Measurements from ENCODE around the gene GTF3C4.

DNA sequence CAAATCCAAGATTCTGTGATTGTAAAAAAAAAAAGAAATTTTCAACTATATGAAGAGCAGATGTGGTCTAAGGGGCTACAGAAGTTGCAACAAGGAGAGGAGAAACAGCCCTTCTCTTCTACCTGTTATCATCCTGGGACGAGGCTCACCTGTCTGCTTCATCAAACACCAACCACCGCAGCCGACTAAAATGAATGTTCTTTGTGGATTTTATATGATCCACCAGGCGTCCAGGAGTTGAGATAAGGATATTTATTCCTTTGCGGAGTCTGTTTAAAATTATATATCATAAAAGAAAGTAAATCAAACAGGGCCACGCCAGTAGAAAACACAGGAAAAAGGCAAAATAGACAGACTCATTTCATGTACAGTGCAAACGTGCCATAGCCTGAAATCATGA, 22.0 kb upstream of the GTF3C4 start:
- no peak for TF ChIP-seq CTCF (IDR thresholded peaks at IDR 0.05; ENCODE audit: poor library complexity)
- TF ChIP-seq EZH2 (IDR thresholded peaks at IDR 0.05; ENCODE audit: borderline replicate concordance): no peak
- no peak for TF ChIP-seq EZH2phosphoT487 (IDR thresholded peaks at IDR 0.05; ENCODE audit: low read depth, severe bottlenecking, unreplicated experiment)

All from hepatocyte (in vitro differentiated cells).